Stimulated activated CD8-positive, alpha-beta memory T cell treated with anti-CD3 and anti-CD28 coated beads, Interleukin-2, amount 100 ng/mL, for 48 hours (primary cell): ENCODE data around the gene PROSER3.

Source experiments
- DNase-seq, 2 donors: peaks; one replicate each; pipeline ENCODE4 v3.0.0-alpha.2; 2020; ENCODE audit warnings: low read depth in 2 of 2

PROSER3 gene

GRCh38 chr19:35775298-35776101 is 17.5 kb downstream of the PROSER3 start, which contains the start of gene ARHGAP33:
Gene ARHGAP33, plus strand, starts transcription at chr19:35775564. Its CDS starts 95 bp downstream, at chr19:35775659.
- DNase-seq = peak; percentile 100

- no peak for DNase-seq
Measured at GRCh38 chr19:35776102-35776788, 18.3 kb downstream of the PROSER3 start.

- no peak for DNase-seq
Measured at GRCh38 chr19:35777086-35777841, 19.3 kb downstream of the PROSER3 start.

GRCh38 chr19:35777961-35778360 is 20.0 kb downstream of the PROSER3 start:
- DNase-seq = no peak

- DNase-seq = no peak
Measured at GRCh38 chr19:35779033-35779432, 21.1 kb downstream of the PROSER3 start.

- DNase-seq = no peak
Measured at GRCh38 chr19:35780058-35780457, 22.1 kb downstream of the PROSER3 start.

GRCh38 chr19:35780717-35781116 is 22.7 kb downstream of the PROSER3 start:
- no peak for DNase-seq

- DNase-seq = no peak
Measured at GRCh38 chr19:35781650-35782049, 23.7 kb downstream of the PROSER3 start.

GRCh38 chr19:35782589-35782988 is 24.6 kb downstream of the PROSER3 start:
- DNase-seq = no peak

GRCh38 chr19:35783469-35784434 is 25.8 kb downstream of the PROSER3 start:
- DNase-seq = no peak

GRCh38 chr19:35784503-35785338 is 26.7 kb downstream of the PROSER3 start:
- DNase-seq = no peak

- DNase-seq = no peak
Measured at GRCh38 chr19:35785339-35785627, 27.3 kb downstream of the PROSER3 start.

GRCh38 chr19:35786299-35787160 is 28.6 kb downstream of the PROSER3 start:
- no peak for DNase-seq

GRCh38 chr19:35787227-35787799 is 29.3 kb downstream of the PROSER3 start:
- no peak for DNase-seq

- DNase-seq = no peak
Measured at GRCh38 chr19:35788205-35788960, 30.4 kb downstream of the PROSER3 start.

GRCh38 chr19:35789195-35789977 is 31.4 kb downstream of the PROSER3 start:
- DNase-seq = no peak
